Measurements from ENCODE around the gene UBE2Q2.

UBE2Q2 gene

GRCh38 chr15:75887178-75887577 is 43.9 kb downstream of the UBE2Q2 start:
- TF ChIP-seq, protein P1, sequence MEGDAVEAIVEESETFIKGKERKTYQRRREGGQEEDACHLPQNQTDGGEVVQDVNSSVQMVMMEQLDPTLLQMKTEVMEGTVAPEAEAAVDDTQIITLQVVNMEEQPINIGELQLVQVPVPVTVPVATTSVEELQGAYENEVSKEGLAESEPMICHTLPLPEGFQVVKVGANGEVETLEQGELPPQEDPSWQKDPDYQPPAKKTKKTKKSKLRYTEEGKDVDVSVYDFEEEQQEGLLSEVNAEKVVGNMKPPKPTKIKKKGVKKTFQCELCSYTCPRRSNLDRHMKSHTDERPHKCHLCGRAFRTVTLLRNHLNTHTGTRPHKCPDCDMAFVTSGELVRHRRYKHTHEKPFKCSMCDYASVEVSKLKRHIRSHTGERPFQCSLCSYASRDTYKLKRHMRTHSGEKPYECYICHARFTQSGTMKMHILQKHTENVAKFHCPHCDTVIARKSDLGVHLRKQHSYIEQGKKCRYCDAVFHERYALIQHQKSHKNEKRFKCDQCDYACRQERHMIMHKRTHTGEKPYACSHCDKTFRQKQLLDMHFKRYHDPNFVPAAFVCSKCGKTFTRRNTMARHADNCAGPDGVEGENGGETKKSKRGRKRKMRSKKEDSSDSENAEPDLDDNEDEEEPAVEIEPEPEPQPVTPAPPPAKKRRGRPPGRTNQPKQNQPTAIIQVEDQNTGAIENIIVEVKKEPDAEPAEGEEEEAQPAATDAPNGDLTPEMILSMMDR (IDR thresholded peaks at IDR 0.05; ENCODE audit: borderline replicate concordance, control extremely low read depth, extremely low read depth, insufficient read depth, missing control alignments), result no peak
- DNase-seq (ENCODE audit: low spot score), result no peak
- in situ Hi-C loops (cut with MboI; ENCODE audit: low sequenced_read_pairs, unreplicated experiment), result no loop called here

DNA sequence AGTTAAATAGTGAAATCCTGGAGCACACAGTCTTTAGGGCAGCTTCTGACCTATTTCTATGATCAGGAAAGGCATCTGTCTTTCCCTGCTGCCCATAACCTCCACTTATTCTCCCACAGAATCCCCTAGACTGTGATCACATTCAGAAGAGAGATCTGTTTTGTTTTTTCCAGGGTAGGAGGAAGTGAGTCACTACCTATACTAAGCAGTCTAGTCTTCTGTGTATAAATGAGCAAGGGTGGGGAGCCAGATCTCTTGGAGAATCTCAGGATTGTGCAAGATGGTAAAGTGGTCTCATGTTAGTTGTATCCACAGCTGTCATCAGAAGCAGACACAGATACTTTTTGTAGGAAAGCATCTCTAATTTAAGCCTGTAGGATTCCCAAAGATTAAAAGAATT is 48.6 kb downstream of the UBE2Q2 start:
- TF ChIP-seq, protein P1 (IDR thresholded peaks at IDR 0.05; ENCODE audit: borderline replicate concordance, control extremely low read depth, extremely low read depth, insufficient read depth, missing control alignments), result no peak
- in situ Hi-C loops (cut with MboI; ENCODE audit: low sequenced_read_pairs, unreplicated experiment), result no loop called here
- DNase-seq (ENCODE audit: low spot score), result no peak

GRCh38 chr15:75895731-75896130 is 52.5 kb downstream of the UBE2Q2 start:
- DNase-seq (ENCODE audit: low spot score), result no peak
- TF ChIP-seq, protein P1 (IDR thresholded peaks at IDR 0.05; ENCODE audit: borderline replicate concordance, control extremely low read depth, extremely low read depth, insufficient read depth, missing control alignments), result no peak
- in situ Hi-C loops (cut with MboI; ENCODE audit: low sequenced_read_pairs, unreplicated experiment), result no loop called here

- no peak for DNase-seq (ENCODE audit: low spot score)
- in situ Hi-C loops (cut with MboI; ENCODE audit: low sequenced_read_pairs, unreplicated experiment), result no loop called here
- TF ChIP-seq, protein P1 (IDR thresholded peaks at IDR 0.05; ENCODE audit: borderline replicate concordance, control extremely low read depth, extremely low read depth, insufficient read depth, missing control alignments), result no peak
Observed at GRCh38 chr15:75900577-75900976, 57.3 kb downstream of the UBE2Q2 start.

- DNase-seq (ENCODE audit: low spot score), result no peak
- TF ChIP-seq, protein P1 (IDR thresholded peaks at IDR 0.05; ENCODE audit: borderline replicate concordance, control extremely low read depth, extremely low read depth, insufficient read depth, missing control alignments), result no peak
- in situ Hi-C loops (cut with MboI; ENCODE audit: low sequenced_read_pairs, unreplicated experiment), result no loop called here
Observed at GRCh38 chr15:75902129-75902557, 58.9 kb downstream of the UBE2Q2 start.

DNA sequence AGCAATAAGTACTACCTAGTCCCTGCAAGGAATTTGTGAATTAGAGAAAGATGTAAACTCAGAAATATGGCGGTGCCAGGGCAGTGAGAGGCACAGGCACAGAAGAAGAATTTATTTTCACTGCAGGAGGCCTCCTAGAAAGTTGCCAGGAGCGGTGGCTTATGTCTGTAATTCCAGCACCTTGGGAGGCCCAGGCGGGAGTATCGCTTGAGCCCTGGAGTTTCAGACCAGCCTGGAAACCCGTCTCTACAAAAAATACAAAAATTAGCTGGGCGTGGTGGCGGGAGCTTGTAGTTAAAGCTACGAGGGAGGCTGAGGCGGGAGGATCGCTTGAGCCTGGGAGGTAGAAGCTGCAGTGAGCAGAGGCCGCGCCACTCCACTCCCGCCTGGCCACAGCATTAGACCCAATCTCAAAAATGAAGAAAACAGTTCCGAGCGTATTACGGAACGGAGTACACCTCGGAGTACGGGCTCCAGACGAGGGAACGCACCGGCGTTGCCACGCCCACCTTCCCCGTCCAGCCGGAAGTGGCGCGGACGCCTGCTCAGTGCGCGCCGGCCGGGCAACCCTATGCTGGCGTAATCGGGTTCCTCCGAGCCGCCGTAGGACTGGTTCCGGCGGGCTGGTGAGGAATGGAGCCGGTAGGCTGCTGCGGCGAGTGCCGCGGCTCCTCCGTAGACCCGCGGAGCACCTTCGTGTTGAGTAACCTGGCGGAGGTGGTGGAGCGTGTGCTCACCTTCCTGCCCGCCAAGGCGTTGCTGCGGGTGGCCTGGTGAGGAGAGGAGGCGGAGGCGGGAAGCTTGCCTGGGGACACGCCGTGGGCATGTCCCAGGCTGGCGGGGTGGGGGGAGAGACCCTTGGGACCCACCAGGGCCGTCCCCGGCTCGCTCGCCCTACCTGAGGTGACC is 60.3 kb downstream of the UBE2Q2 start, which contains the start of gene FBXO22:
FBXO22 (plus strand) TSS at position 548 of the 909 bp plus-strand sequence; CDS start at position 634, 86 bp downstream.
- in situ Hi-C loops (cut with MboI; ENCODE audit: low sequenced_read_pairs, unreplicated experiment), result no loop called here
- TF ChIP-seq, protein P1 (IDR thresholded peaks at IDR 0.05; ENCODE audit: borderline replicate concordance, control extremely low read depth, extremely low read depth, insufficient read depth, missing control alignments), result no peak
- DNase-seq (ENCODE audit: low spot score), result peak; percentile 91

Data from GM13976 (cell line).